Measurements from ENCODE around the gene FMR1. TPM values are rescaled to one million over a fixed set of nuclear protein-coding genes. Genes with fewer than 3 reads are reported as not detected.

Gene FMR1
- total RNA-seq, 4 donors from 2014 or later = 20.7 to 73.5 (median 29.2) TPM

DNA sequence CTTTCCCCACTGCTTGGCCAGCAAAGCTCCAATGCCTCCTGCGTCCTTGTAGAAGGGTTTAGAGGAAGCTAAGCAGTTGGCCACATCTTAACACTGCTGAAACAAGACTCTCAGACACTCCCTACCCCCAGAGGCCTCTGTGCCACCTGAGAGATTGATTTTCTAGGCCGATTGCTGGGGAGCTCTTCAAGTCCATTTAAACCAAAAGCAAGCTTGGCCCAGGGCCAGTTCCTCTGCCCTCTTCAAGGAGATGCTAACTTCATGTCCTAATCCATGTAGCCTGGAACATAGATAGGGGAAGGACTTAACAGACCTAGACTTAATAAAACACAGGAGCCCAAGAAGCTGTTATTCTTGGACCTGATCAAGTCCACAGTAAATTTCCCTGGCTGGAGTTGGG, 42.3 kb downstream of the FMR1 start:
- WGBS = 56% methylated on average over 2 of the region's 2 CpGs
- TF ChIP-seq POLR2A (IDR thresholded peaks at IDR 0.05) (no peak), POLR2AphosphoS5 (IDR thresholded peaks at IDR 0.05) (no peak), EP300 (IDR thresholded peaks at IDR 0.05) (no peak), CTCF (IDR thresholded peaks at IDR 0.05) (no peak)
- no peak overlapping the region for H3K4me3 ChIP-seq
- no peak for DNase-seq (ENCODE audit: low spot score in 2 of 2)
- H3K9me3 ChIP-seq = no peaks in the 10 kb centered on the region
- H3K36me3 ChIP-seq = no peaks in the 10 kb centered on the region
- no peak overlapping the region for H3K27ac ChIP-seq
- no peaks in the 10 kb centered on the region for H3K4me1 ChIP-seq
- no peaks in the 10 kb centered on the region for H3K27me3 ChIP-seq

DNA sequence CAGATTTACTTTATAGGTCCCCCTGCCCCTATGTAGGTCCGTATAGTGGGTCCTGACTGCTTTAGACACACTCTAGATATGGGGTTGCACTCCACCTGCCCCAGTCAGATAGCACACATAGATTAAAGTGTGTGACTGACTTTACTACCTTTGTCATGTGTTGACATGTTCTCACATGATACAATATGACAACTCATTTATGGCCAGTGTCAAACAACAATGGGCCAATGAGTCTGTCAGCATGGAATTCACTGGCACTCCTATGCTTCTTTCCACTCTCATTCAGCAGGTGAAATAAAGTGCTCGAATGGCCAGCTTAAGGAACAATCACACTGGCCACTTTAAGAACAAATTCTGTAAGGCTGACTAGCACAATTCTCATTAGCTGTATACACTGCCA, 45.6 kb downstream of the FMR1 start:
- no peaks in the 10 kb centered on the region for H3K9me3 ChIP-seq
- H3K4me1 ChIP-seq = no peaks in the 10 kb centered on the region
- no peak overlapping the region for H3K4me3 ChIP-seq
- H3K27me3 ChIP-seq = no peaks in the 10 kb centered on the region
- TF ChIP-seq EP300 (IDR thresholded peaks at IDR 0.05) (no peak), POLR2A (IDR thresholded peaks at IDR 0.05) (no peak), POLR2AphosphoS5 (IDR thresholded peaks at IDR 0.05) (no peak), CTCF (IDR thresholded peaks at IDR 0.05) (no peak)
- DNase-seq (ENCODE audit: low spot score in 2 of 2) = no peak
- H3K27ac ChIP-seq = no peak overlapping the region
- H3K36me3 ChIP-seq = no peaks in the 10 kb centered on the region
- 54% methylated on average over 2 of the region's 2 CpGs for WGBS

GRCh38 chrX:147958291-147958690, 46.6 kb downstream of the FMR1 start:
- WGBS = 62% methylated on average over 1 of the region's 1 CpG
- no peaks in the 10 kb centered on the region for H3K9me3 ChIP-seq
- H3K27me3 ChIP-seq = no peaks in the 10 kb centered on the region
- no peaks in the 10 kb centered on the region for H3K36me3 ChIP-seq
- H3K4me3 ChIP-seq = no peak overlapping the region
- DNase-seq (ENCODE audit: low spot score in 2 of 2) = no peak
- H3K27ac ChIP-seq = no peak overlapping the region
- TF ChIP-seq POLR2AphosphoS5 (IDR thresholded peaks at IDR 0.05) (no peak), EP300 (IDR thresholded peaks at IDR 0.05) (no peak), POLR2A (IDR thresholded peaks at IDR 0.05) (no peak), CTCF (IDR thresholded peaks at IDR 0.05) (no peak)
- H3K4me1 ChIP-seq = no peaks in the 10 kb centered on the region

DNA sequence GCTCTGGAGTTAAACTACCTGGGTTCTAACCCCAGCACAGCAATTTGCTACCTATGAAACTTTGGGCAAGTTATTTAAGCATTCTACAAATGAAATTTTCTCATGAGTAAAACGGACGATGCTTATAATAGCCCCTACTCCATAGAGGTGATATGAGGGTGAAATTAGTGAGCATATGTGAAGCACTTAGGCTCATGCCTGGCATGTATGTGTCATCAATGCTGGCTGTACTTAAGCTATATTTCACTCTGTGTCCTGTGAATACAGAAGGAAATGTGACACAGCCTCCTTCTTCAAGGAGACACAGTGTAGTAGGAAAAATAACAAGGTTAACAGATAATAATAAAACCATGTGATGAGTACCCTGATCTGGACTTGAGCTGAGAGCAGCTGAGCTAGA, 49.0 kb downstream of the FMR1 start:
- no peaks in the 10 kb centered on the region for H3K36me3 ChIP-seq
- no peak overlapping the region for H3K4me3 ChIP-seq
- no peak for DNase-seq (ENCODE audit: low spot score in 2 of 2)
- H3K9me3 ChIP-seq = no peaks in the 10 kb centered on the region
- no peaks in the 10 kb centered on the region for H3K27me3 ChIP-seq
- no peak overlapping the region for H3K27ac ChIP-seq
- no peaks in the 10 kb centered on the region for H3K4me1 ChIP-seq
- no peak for TF ChIP-seq POLR2AphosphoS5 (IDR thresholded peaks at IDR 0.05)
- no peak for TF ChIP-seq EP300 (IDR thresholded peaks at IDR 0.05)
- TF ChIP-seq CTCF (IDR thresholded peaks at IDR 0.05) = no peak
- TF ChIP-seq POLR2A (IDR thresholded peaks at IDR 0.05) = no peak
- 73% methylated on average over 2 of the region's 2 CpGs for WGBS

- DNase-seq (ENCODE audit: low spot score in 2 of 2) = no peak
- Histone ChIP-seq H3K9me3 (no peaks in the 10 kb centered on the region), H3K27me3 (no peaks in the 10 kb centered on the region), H3K4me3 (no peak overlapping the region), H3K4me1 (no peaks in the 10 kb centered on the region), H3K36me3 (no peaks in the 10 kb centered on the region), H3K27ac (no peak overlapping the region)
- 65% methylated on average over 1 of the region's 1 CpG for WGBS
- TF ChIP-seq CTCF (IDR thresholded peaks at IDR 0.05) (no peak), EP300 (IDR thresholded peaks at IDR 0.05) (no peak), POLR2AphosphoS5 (IDR thresholded peaks at IDR 0.05) (no peak), POLR2A (IDR thresholded peaks at IDR 0.05) (no peak)
Observed at GRCh38 chrX:147962476-147962875, 50.8 kb downstream of the FMR1 start.

All from suprapubic skin (tissue), 4 donors.